ENCODE results near the gene CCDC47. TPM values are rescaled to one million over a fixed set of nuclear protein-coding genes. Genes with fewer than 3 reads are reported as not detected.

Gene CCDC47
- total and polyA plus RNA-seq, 2 of the 13 experiments (the other 11 are each of a cell fraction or from before 2014, with no cell fraction given): 59.3 to 99.5 TPM

DNA sequence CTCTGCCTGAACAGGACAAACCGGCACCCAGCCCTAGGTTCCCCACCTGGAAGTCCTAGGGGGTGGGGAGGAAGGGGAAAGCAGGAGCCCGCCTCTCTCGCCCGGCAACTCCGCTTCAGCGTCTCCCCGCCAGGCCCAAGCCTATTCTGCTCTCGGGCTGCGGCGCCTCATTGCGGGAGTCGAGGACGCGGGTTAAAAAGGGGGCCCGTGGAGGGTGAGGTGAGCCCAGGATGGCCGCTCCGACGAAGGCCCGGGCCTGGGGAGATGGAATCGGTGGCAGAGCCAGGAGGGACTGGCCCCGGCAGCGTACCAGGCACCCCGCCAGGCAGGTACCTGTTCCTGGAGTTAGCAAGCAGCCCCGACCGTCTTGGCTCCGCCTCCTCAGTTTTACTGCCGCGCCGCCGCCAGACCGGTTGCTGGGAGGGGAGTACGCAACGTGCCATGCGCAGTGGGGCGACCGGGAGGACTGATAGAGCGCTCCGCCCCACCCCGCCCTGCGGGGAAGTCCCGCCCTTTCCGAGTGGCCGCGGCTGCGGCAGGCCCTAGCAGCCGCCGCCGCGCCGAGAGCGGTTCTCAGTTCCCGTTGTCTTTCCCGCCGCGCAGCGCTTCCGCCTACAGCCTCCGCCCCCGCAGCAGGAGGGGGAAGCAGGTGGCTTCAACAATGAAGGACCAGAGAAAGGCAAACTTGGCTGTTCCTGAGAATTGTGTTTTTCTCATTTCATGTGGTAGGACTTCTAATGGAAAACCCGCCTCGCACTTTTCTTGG lies 31.8 kb downstream of the CCDC47 start, which contains the start of gene STRADA (continued):
- TF ChIP-seq ZNF737 (CRISPR knock-in tag; IDR thresholded peaks at IDR 0.05; ENCODE audit: borderline replicate concordance): no peak
- TF ChIP-seq MYC (CRISPR knock-in tag; IDR thresholded peaks at IDR 0.05; ENCODE audit: borderline replicate concordance): peak; percentile 88
- peak; percentile 83 for TF ChIP-seq TBX2 (CRISPR knock-in tag; IDR thresholded peaks at IDR 0.05; ENCODE audit: borderline replicate concordance)
- TF ChIP-seq PHF5A (CRISPR knock-in tag; IDR thresholded peaks at IDR 0.05; ENCODE audit: low read depth, unreplicated experiment): no peak
- no peak for TF ChIP-seq ZNF512B (CRISPR knock-in tag; IDR thresholded peaks at IDR 0.05; ENCODE audit: borderline replicate concordance)
- no peak for TF ChIP-seq GATA4 (IDR thresholded peaks at IDR 0.05; ENCODE audit: borderline replicate concordance, low read depth)
- TF ChIP-seq ZNF253 (CRISPR knock-in tag; IDR thresholded peaks at IDR 0.05; ENCODE audit: borderline replicate concordance): peak; percentile 23; the same call in 1 of the 2 replicates
- no peak; the same call in 1 of the 2 replicates for TF ChIP-seq TGIF2 (CRISPR knock-in tag; IDR thresholded peaks at IDR 0.05)
- TF ChIP-seq NFATC3 (CRISPR knock-in tag; IDR thresholded peaks at IDR 0.05): no peak
- peak; percentile 85; the same call in 1 of the 2 replicates for TF ChIP-seq ZNF235 (CRISPR knock-in tag; IDR thresholded peaks at IDR 0.05; ENCODE audit: borderline replicate concordance)
- TF ChIP-seq ZNF691 (CRISPR knock-in tag; IDR thresholded peaks at IDR 0.05; ENCODE audit: borderline replicate concordance, low read depth): peak; percentile 6; the same call in 1 of the 2 replicates
- no peak; the same call in 1 of the 2 replicates for TF ChIP-seq ZNF841 (CRISPR knock-in tag; IDR thresholded peaks at IDR 0.05; ENCODE audit: borderline replicate concordance)
- TF ChIP-seq TERF1 (CRISPR knock-in tag; IDR thresholded peaks at IDR 0.05): 0 out of 2 replicates have a peak, but pooled peaks have one; percentile 28
- peak; percentile 57; the same call in 1 of the 2 replicates for TF ChIP-seq ZNF451 (CRISPR knock-in tag; IDR thresholded peaks at IDR 0.05)
- TF ChIP-seq TRIM24 (CRISPR knock-in tag; IDR thresholded peaks at IDR 0.05): no peak
- TF ChIP-seq KDM2A (CRISPR knock-in tag; IDR thresholded peaks at IDR 0.05; ENCODE audit: borderline replicate concordance, low read depth): peak; percentile 91
- TF ChIP-seq RBAK (CRISPR knock-in tag; IDR thresholded peaks at IDR 0.05): no peak
- peak; percentile 28; the same call in 1 of the 2 replicates for TF ChIP-seq ZNF138 (CRISPR knock-in tag; IDR thresholded peaks at IDR 0.05; ENCODE audit: low read depth)
- peak; percentile 83 for TF ChIP-seq MEF2D (CRISPR knock-in tag; IDR thresholded peaks at IDR 0.05)
- TF ChIP-seq GFI1 (CRISPR knock-in tag; IDR thresholded peaks at IDR 0.05; ENCODE audit: borderline replicate concordance): peak; percentile 81
- TF ChIP-seq ARID2 (CRISPR knock-in tag; IDR thresholded peaks at IDR 0.05; ENCODE audit: borderline replicate concordance): peak; percentile 97; the same call in 1 of the 2 replicates
- TF ChIP-seq ZNF781 (CRISPR knock-in tag; IDR thresholded peaks at IDR 0.05; ENCODE audit: borderline replicate concordance, not compliant biosample characterization): peak; percentile 45
- no peak; the same call in 1 of the 2 replicates for TF ChIP-seq ETV6 (CRISPR knock-in tag; conservative IDR thresholded peaks at IDR 0.05)
- no peak for TF ChIP-seq SMAD9 (CRISPR knock-in tag; IDR thresholded peaks at IDR 0.05)
- TF ChIP-seq ZSCAN22 (CRISPR knock-in tag; IDR thresholded peaks at IDR 0.05): 0 out of 2 replicates have a peak, but pooled peaks have one; percentile 16
